IPS-18a (cell line): ENCODE results near the gene AGRN.
"Not testable (repeated sequence)": the region's sequence is repeated elsewhere in the genome, so short reads cannot be mapped to it uniquely, and the experiment has no call there.

Source experiments
- H3K27ac ChIP-seq: one replicate; pipeline ENCODE4 v1.5.1; 2013; ENCODE audit warnings: low read length
- H3K27me3 ChIP-seq: one replicate; pipeline ENCODE4 v1.6.1; 2013; ENCODE audit warnings: mild to moderate bottlenecking, low read length; ENCODE audit not compliant: control insufficient read depth, insufficient read depth
- H3K36me3 ChIP-seq: one replicate; pipeline ENCODE4 v1.6.1; 2013; ENCODE audit warnings: low read depth, low read length; ENCODE audit not compliant: control insufficient read depth
- H3K4me1 ChIP-seq: one replicate; pipeline ENCODE4 v1.6.1; 2013; ENCODE audit warnings: low read depth, low read length; ENCODE audit not compliant: control insufficient read depth
- H3K4me3 ChIP-seq: one replicate; pipeline ENCODE4 v1.5.1; 2013; ENCODE audit warnings: low read length
- H3K9ac ChIP-seq: one replicate; pipeline ENCODE4 v1.6.1; 2013; ENCODE audit warnings: mild to moderate bottlenecking, low read length, moderate library complexity
- H3K9me3 ChIP-seq: one replicate; pipeline ENCODE4 v1.6.1; 2013; ENCODE audit warnings: low read depth, low read length; ENCODE audit not compliant: control insufficient read depth

Gene AGRN

DNA sequence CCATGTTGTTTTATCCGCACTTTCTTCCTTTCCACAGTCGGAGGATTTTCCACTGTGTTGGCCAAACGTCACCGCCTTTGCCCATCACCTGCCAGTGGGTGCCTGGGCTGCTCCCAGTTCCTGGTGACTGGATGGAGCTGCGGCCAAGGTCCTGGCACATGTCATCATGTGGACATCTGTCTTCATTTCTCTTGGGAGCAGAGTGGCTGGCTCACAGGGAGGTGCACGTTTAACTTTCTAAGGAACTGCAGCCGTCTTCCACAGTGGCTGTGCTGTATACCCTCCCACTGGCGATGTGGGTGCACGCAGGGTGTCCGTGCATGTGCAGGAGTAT is 73.7 kb downstream of the AGRN start:
- Histone ChIP-seq H3K9ac (no peak overlapping the region), H3K9me3 (peaks cover 4% of the 10 kb centered on the region), H3K36me3 (no peaks in the 10 kb centered on the region), H3K4me1 (no peaks in the 10 kb centered on the region), H3K4me3 (no peak overlapping the region), H3K27ac (no peak overlapping the region), H3K27me3 (no peaks in the 10 kb centered on the region)

GRCh38 chr1:1094981-1095380 is 75.1 kb downstream of the AGRN start:
- H3K4me1 ChIP-seq, result no peaks in the 10 kb centered on the region
- peaks cover 8% of the 10 kb centered on the region for H3K9me3 ChIP-seq
- H3K4me3 ChIP-seq, result no peak overlapping the region
- H3K27ac ChIP-seq, result no peak overlapping the region
- no peaks in the 10 kb centered on the region for H3K36me3 ChIP-seq
- H3K27me3 ChIP-seq, result no peaks in the 10 kb centered on the region
- no peak overlapping the region for H3K9ac ChIP-seq

DNA sequence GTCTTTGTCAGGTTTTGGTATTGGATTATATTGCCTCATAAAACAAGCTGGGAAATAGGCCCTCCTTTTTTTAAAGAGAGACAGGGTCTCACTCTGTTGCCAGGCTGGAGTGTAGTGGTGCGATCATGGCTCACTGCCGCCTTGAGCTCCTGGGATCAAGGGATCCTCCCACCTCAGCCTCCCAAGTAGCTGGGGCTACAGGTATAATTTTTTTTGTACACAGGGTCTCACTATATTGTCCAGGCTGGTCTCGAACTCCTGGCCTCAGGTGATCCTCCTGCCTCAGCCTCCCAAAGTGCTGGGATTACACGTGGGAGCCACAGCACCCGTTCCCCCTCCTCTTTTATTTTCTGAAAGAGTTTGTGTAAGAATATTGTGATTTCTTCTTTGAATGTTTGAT is 76.2 kb downstream of the AGRN start:
- H3K27ac ChIP-seq, H3K4me3 ChIP-seq, H3K9me3 ChIP-seq, H3K36me3 ChIP-seq, H3K4me1 ChIP-seq, H3K9ac ChIP-seq, H3K27me3 ChIP-seq: not testable (repeated sequence)

- Histone ChIP-seq H3K4me1 (no peaks in the 10 kb centered on the region), H3K27me3 (no peaks in the 10 kb centered on the region), H3K4me3 (no peak overlapping the region), H3K9ac (no peak overlapping the region), H3K9me3 (peaks cover 8% of the 10 kb centered on the region), H3K36me3 (no peaks in the 10 kb centered on the region), H3K27ac (no peak overlapping the region)
Observed at GRCh38 chr1:1098681-1099421, 78.9 kb downstream of the AGRN start.

GRCh38 chr1:1099506-1100183 is 79.7 kb downstream of the AGRN start:
- peaks cover 8% of the 10 kb centered on the region for H3K9me3 ChIP-seq
- H3K4me1 ChIP-seq, result no peaks in the 10 kb centered on the region
- H3K36me3 ChIP-seq, result no peaks in the 10 kb centered on the region
- H3K4me3 ChIP-seq, result no peak overlapping the region
- H3K9ac ChIP-seq, result no peak overlapping the region
- H3K27me3 ChIP-seq, result no peaks in the 10 kb centered on the region
- H3K27ac ChIP-seq, result no peak overlapping the region

- no peaks in the 10 kb centered on the region for H3K27me3 ChIP-seq
- no peak overlapping the region for H3K27ac ChIP-seq
- peaks cover 8% of the 10 kb centered on the region for H3K9me3 ChIP-seq
- H3K4me1 ChIP-seq, result no peaks in the 10 kb centered on the region
- no peak overlapping the region for H3K9ac ChIP-seq
- no peaks in the 10 kb centered on the region for H3K36me3 ChIP-seq
- no peak overlapping the region for H3K4me3 ChIP-seq
Observed at GRCh38 chr1:1100296-1100695, 80.4 kb downstream of the AGRN start.

- H3K9me3 ChIP-seq, result peaks cover 9% of the 10 kb centered on the region
- H3K27ac ChIP-seq, result no peak overlapping the region
- no peak overlapping the region for H3K9ac ChIP-seq
- no peaks in the 10 kb centered on the region for H3K4me1 ChIP-seq
- H3K4me3 ChIP-seq, result no peak overlapping the region
- no peaks in the 10 kb centered on the region for H3K36me3 ChIP-seq
- H3K27me3 ChIP-seq, result no peaks in the 10 kb centered on the region
Observed at GRCh38 chr1:1101503-1101902, 81.6 kb downstream of the AGRN start.

DNA sequence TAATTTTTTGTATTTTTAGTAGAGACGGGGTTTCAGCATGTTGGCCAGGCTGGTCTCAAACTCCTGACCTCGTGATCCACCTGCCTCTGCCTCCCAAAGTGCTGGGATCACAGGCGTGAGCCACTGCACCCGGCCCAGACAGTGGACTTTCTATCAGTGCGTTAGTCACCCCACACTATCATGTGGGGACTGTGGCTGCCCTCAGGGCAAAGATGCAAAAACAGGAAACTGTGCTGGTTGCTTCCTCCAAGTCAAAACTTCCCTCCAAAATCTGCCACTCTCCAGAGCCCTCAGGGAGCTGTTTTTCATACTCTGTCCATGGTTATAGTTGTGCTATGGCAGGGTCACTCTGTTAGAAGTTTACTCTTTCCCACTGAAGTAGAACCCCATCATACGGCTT is 84.2 kb downstream of the AGRN start:
- H3K4me3 ChIP-seq, H3K36me3 ChIP-seq, H3K27me3 ChIP-seq, H3K9ac ChIP-seq, H3K9me3 ChIP-seq, H3K4me1 ChIP-seq, H3K27ac ChIP-seq: not testable (repeated sequence)
